Measurements from ENCODE around the gene KANK4. TPM values are rescaled to one million over a fixed set of nuclear protein-coding genes. Genes with fewer than 3 reads are reported as not detected.

The KANK4 gene
- polyA plus RNA-seq, 1 donor (not counting 4 experiments of a cell fraction or from before 2014, with no cell fraction given): 0.92 TPM

DNA sequence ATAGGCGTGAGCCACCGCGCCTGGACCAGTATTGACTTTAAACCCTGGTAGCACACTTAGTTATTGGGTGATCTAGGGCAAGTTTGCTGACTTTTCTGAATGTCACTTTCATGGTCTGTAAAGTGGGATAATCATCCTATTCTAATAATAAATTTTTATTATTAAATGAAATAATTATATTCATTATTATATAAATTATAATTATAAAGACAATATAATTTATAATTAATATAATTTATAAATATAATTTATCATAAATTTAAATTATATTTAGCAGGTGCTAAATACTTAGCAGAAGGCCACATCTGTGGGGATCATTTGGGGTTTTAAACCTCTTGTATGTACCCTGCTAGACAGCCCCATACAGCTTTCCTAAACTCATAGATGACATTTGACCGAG lies 59.7 kb downstream of the KANK4 start:
- Histone ChIP-seq H3K9me1 (ENCODE audit: control insufficient read depth, extremely low read depth, insufficient read depth, low read length) (no peaks in the 10 kb centered on the region), H3K36me3 (ENCODE audit: control insufficient read depth in 2 of 2, extremely low read depth in 1 of 2, insufficient read depth in 2 of 2, low read length in 2 of 2) (no peaks in the 10 kb centered on the region), H4K20me1 (ENCODE audit: control insufficient read depth, extremely low read depth, insufficient read depth, low read length) (no peaks in the 10 kb centered on the region), H3K9ac (ENCODE audit: control insufficient read depth, extremely low read depth, insufficient read depth, low read length) (no peak overlapping the region), H3K4me1 (ENCODE audit: control insufficient read depth, extremely low read depth, insufficient read depth, low read length) (no peaks in the 10 kb centered on the region), H3K27ac (ENCODE audit: control insufficient read depth, insufficient read depth, low read length) (no peak overlapping the region), H3K27me3 (ENCODE audit: control insufficient read depth, extremely low read depth, insufficient read depth, low read length) (peaks cover 4% of the 10 kb centered on the region), H3K79me2 (ENCODE audit: control insufficient read depth, insufficient read depth, low read length) (no peaks in the 10 kb centered on the region), H3K4me3 (ENCODE audit: control insufficient read depth in 2 of 3, extremely low read depth in 1 of 3, insufficient read depth in 2 of 3, low read depth in 1 of 3, low read length in 3 of 3) (no peak overlapping the region), H2AFZ (ENCODE audit: control insufficient read depth, low read length) (no peak overlapping the region), H3K4me2 (ENCODE audit: control insufficient read depth, extremely low read depth, insufficient read depth, low read depth, low read length) (no peak overlapping the region), H3K9me3 (ENCODE audit: control insufficient read depth, low read depth, low read length) (no peaks in the 10 kb centered on the region)
- DNase-seq (ENCODE audit: low read depth, low spot score): no peak
- FAIRE-seq: no peak
- TF ChIP-seq EZH2 (IDR thresholded peaks at IDR 0.05; ENCODE audit: low read length): no peak
- TF ChIP-seq, protein P1, sequence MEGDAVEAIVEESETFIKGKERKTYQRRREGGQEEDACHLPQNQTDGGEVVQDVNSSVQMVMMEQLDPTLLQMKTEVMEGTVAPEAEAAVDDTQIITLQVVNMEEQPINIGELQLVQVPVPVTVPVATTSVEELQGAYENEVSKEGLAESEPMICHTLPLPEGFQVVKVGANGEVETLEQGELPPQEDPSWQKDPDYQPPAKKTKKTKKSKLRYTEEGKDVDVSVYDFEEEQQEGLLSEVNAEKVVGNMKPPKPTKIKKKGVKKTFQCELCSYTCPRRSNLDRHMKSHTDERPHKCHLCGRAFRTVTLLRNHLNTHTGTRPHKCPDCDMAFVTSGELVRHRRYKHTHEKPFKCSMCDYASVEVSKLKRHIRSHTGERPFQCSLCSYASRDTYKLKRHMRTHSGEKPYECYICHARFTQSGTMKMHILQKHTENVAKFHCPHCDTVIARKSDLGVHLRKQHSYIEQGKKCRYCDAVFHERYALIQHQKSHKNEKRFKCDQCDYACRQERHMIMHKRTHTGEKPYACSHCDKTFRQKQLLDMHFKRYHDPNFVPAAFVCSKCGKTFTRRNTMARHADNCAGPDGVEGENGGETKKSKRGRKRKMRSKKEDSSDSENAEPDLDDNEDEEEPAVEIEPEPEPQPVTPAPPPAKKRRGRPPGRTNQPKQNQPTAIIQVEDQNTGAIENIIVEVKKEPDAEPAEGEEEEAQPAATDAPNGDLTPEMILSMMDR (optimal IDR thresholded peaks at IDR 0.05 in 1 of 3, IDR thresholded peaks at IDR 0.05 in 1 of 3, conservative IDR thresholded peaks at IDR 0.05 in 1 of 3; ENCODE audit: extremely low read depth in 1 of 3, insufficient read depth in 2 of 3, low read length in 3 of 3): no peak
- dilution Hi-C loops (cut with MboI; ENCODE audit: extremely low pct_ligation_motif_present, low sequenced_read_pairs): no loop called here

DNA sequence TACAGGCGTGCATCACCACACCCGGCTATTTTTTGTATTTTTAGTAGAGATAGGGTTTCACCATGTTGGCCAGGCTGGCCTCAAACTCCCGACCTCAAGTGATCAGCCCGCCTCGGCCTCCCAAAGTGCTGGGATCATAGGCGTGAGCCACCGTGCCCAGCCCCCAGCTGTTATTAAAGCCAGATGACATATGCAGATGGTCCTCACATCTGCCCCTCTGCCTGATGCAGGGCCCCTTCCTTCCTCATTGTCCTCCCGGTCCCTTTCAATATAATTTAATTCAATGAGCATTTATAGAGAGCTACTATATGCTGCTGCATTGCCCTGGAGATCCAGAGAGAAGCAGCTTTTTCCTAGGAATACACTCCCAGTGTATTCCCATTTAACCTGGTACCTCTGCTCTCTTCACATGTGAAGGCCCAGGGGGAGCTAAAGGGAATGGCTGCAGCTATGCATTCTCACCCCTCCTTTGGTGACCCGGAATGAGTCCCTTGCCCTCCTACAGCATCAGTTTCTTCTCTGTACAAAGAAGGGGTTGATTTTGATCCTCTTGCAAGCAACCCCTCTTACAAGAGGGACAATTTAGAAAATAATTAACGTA lies 69.0 kb downstream of the KANK4 start:
- FAIRE-seq (no peak), DNase-seq (ENCODE audit: low read depth, low spot score) (no peak)
- H3K36me3 ChIP-seq (ENCODE audit: control insufficient read depth in 2 of 2, extremely low read depth in 1 of 2, insufficient read depth in 2 of 2, low read length in 2 of 2): no peaks in the 10 kb centered on the region
- H3K9ac ChIP-seq (ENCODE audit: control insufficient read depth, extremely low read depth, insufficient read depth, low read length): no peak overlapping the region
- H3K27me3 ChIP-seq (ENCODE audit: control insufficient read depth, extremely low read depth, insufficient read depth, low read length): no peaks in the 10 kb centered on the region
- no peaks in the 10 kb centered on the region for H3K79me2 ChIP-seq (ENCODE audit: control insufficient read depth, insufficient read depth, low read length)
- H2AFZ ChIP-seq (ENCODE audit: control insufficient read depth, low read length): no peak overlapping the region
- H3K4me3 ChIP-seq (ENCODE audit: control insufficient read depth in 2 of 3, extremely low read depth in 1 of 3, insufficient read depth in 2 of 3, low read depth in 1 of 3, low read length in 3 of 3): no peak overlapping the region
- no peak overlapping the region for H3K27ac ChIP-seq (ENCODE audit: control insufficient read depth, insufficient read depth, low read length)
- no peaks in the 10 kb centered on the region for H4K20me1 ChIP-seq (ENCODE audit: control insufficient read depth, extremely low read depth, insufficient read depth, low read length)
- dilution Hi-C loops (cut with MboI; ENCODE audit: extremely low pct_ligation_motif_present, low sequenced_read_pairs): no loop called here
- no peaks in the 10 kb centered on the region for H3K4me1 ChIP-seq (ENCODE audit: control insufficient read depth, extremely low read depth, insufficient read depth, low read length)
- H3K4me2 ChIP-seq (ENCODE audit: control insufficient read depth, extremely low read depth, insufficient read depth, low read depth, low read length): no peak overlapping the region
- H3K9me1 ChIP-seq (ENCODE audit: control insufficient read depth, extremely low read depth, insufficient read depth, low read length): no peaks in the 10 kb centered on the region
- TF ChIP-seq, protein P1 (optimal IDR thresholded peaks at IDR 0.05 in 1 of 3, IDR thresholded peaks at IDR 0.05 in 1 of 3, conservative IDR thresholded peaks at IDR 0.05 in 1 of 3; ENCODE audit: extremely low read depth in 1 of 3, insufficient read depth in 2 of 3, low read length in 3 of 3): no peak
- TF ChIP-seq EZH2 (IDR thresholded peaks at IDR 0.05; ENCODE audit: low read length): no peak
- no peaks in the 10 kb centered on the region for H3K9me3 ChIP-seq (ENCODE audit: control insufficient read depth, low read depth, low read length)

Measured in keratinocyte (primary cell).